ENCODE data around the gene NEUROD1.

The NEUROD1 gene

DNA sequence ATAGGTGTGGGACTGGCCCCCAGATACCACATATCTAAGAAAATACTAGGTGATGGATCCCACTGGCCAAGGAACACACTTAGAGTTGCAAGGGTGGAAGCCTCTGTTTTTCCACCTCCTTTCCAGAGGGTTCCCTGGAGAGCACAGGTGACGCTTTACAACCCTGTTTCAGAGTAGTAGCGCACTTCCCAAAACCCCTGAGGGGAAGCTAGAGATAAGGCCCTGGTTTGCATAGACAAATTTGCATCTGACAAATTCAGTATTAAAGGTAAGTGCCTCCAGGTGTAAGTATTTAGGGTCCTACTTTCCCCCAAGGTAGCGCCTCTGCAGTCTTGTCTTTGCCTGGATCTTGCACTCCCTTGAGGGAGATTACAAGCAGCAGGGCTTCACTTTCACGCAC lies 22.9 kb downstream of the NEUROD1 start:
- TF ChIP-seq EZH2phosphoT487 (IDR thresholded peaks at IDR 0.05; ENCODE audit: low read depth) = no peak
- TF ChIP-seq, protein P1, sequence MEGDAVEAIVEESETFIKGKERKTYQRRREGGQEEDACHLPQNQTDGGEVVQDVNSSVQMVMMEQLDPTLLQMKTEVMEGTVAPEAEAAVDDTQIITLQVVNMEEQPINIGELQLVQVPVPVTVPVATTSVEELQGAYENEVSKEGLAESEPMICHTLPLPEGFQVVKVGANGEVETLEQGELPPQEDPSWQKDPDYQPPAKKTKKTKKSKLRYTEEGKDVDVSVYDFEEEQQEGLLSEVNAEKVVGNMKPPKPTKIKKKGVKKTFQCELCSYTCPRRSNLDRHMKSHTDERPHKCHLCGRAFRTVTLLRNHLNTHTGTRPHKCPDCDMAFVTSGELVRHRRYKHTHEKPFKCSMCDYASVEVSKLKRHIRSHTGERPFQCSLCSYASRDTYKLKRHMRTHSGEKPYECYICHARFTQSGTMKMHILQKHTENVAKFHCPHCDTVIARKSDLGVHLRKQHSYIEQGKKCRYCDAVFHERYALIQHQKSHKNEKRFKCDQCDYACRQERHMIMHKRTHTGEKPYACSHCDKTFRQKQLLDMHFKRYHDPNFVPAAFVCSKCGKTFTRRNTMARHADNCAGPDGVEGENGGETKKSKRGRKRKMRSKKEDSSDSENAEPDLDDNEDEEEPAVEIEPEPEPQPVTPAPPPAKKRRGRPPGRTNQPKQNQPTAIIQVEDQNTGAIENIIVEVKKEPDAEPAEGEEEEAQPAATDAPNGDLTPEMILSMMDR (IDR thresholded peaks at IDR 0.05; ENCODE audit: low read depth, low read length) = no peak
- peaks cover 11% of the 10 kb centered on the region; the same call in 1 of the 2 replicates for H3K27me3 ChIP-seq (ENCODE audit: low read depth, low read length)
- no peaks in the 10 kb centered on the region for H4K20me1 ChIP-seq (ENCODE audit: insufficient read depth, low read length)
- H3K79me2 ChIP-seq (ENCODE audit: low read length) = no peaks in the 10 kb centered on the region
- H3K9ac ChIP-seq (ENCODE audit: low read length) = peak overlapping the region; percentile 65
- peak overlapping the region; percentile 80 for H3K4me3 ChIP-seq (ENCODE audit: low read length)
- peak overlapping the region; percentile 88 for H3K4me2 ChIP-seq (ENCODE audit: low read length)
- H3K27ac ChIP-seq (ENCODE audit: low read length) = no peak overlapping the region
- H3K36me3 ChIP-seq (replicated peaks; ENCODE audit: low read depth, low read length) = no peaks in the 10 kb centered on the region
- peak overlapping the region; percentile 95; the same call in 1 of the 2 replicates for H2AFZ ChIP-seq (ENCODE audit: low read depth, low read length)
- peaks cover 20% of the 10 kb centered on the region for H3K4me1 ChIP-seq (ENCODE audit: low read length)
- no peaks in the 10 kb centered on the region for H3K9me3 ChIP-seq (ENCODE audit: insufficient read depth, low read length)

DNA sequence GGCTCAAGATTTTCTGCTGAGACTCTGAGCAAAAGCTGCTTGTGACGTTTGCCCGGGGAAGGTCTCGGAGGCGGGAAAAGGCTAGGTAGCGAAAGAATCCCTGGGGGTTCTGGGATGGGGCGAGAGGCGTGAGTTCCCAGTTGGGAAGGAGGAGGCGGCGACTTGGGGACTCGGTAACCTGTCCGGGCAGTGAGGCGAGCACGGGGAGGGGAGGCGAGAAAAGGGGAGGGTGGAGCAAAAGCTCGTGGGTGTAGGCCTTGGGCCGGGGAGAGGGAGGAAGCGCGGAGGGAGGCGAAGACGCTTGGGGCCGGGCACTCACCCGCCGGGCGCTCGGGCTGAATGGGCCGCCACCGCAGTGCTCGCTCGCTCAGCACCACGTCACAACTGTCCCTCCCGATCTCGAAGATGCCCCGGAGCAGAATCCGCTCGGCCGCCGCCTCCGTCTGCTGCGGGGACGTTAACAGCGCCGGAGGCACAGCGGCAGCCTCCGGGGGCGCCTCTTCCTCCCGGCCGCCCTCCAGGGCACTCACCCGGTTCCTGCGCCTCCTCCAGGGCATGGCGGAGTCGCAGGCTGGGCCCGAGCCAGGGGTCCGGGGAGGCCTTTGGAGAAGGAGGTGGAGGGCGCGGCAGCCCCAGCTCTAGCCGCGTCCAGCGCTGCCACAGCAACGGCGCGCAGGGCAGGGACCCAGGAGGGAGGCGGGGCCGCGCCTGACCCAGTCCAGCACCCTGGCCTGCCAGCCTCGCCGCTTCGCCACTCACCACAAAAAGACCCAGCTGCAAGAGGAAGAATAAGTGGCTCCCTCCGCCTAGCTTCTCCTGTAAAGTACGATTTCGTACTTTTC lies 23.6 kb downstream of the NEUROD1 start, which contains the start of gene CERKL:
TSS of gene CERKL (minus strand) at position 656 of the 842 bp plus-strand sequence. CDS start at position 557, 99 bp downstream.
- Histone ChIP-seq H3K9ac (ENCODE audit: low read length) (peak within 1 kb of the TSS; percentile 65), H2AFZ (ENCODE audit: low read depth, low read length) (peak within 1 kb of the TSS; percentile 95)

DNA sequence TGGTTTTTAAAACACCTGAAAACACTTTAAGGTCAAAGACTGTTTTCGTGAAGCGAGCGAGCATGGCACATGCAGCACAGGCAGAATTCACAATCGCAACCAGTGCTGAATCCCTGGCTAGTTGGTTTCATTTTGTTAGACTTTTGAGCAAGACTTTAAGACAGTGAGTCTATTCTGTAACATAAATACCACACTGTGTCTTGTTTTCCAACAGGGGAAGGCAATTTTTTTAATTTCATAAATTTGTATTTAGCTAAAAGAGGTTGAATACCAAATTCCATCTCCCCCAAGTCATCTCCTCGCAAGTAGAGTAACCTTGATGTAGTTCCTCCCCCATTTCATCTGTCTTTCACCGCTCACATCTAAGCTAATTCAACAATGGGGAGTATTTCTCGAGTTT lies 24.8 kb downstream of the NEUROD1 start:
- Histone ChIP-seq H3K9ac (ENCODE audit: low read length) (no peak overlapping the region), H3K9me3 (ENCODE audit: insufficient read depth, low read length) (no peaks in the 10 kb centered on the region), H4K20me1 (ENCODE audit: insufficient read depth, low read length) (no peaks in the 10 kb centered on the region), H3K27me3 (ENCODE audit: low read depth, low read length) (peaks cover 11% of the 10 kb centered on the region; the same call in 1 of the 2 replicates), H3K79me2 (ENCODE audit: low read length) (no peaks in the 10 kb centered on the region), H2AFZ (ENCODE audit: low read depth, low read length) (no peak overlapping the region), H3K4me3 (ENCODE audit: low read length) (no peak overlapping the region), H3K4me1 (ENCODE audit: low read length) (peaks cover 20% of the 10 kb centered on the region), H3K27ac (ENCODE audit: low read length) (no peak overlapping the region), H3K36me3 (replicated peaks; ENCODE audit: low read depth, low read length) (no peaks in the 10 kb centered on the region), H3K4me2 (ENCODE audit: low read length) (no peak overlapping the region)
- TF ChIP-seq EZH2phosphoT487 (IDR thresholded peaks at IDR 0.05; ENCODE audit: low read depth) = no peak
- TF ChIP-seq, protein P1 (IDR thresholded peaks at IDR 0.05; ENCODE audit: low read depth, low read length) = no peak

More for the DNA sequence above, 23.6 kb downstream of the NEUROD1 start, which contains the start of gene CERKL:
- H4K20me1 ChIP-seq (ENCODE audit: insufficient read depth, low read length) = no peaks in the 10 kb centered on the region
- H3K4me2 ChIP-seq (ENCODE audit: low read length) = peak within 1 kb of the TSS; percentile 88
- TF ChIP-seq, protein P1 (IDR thresholded peaks at IDR 0.05; ENCODE audit: low read depth, low read length) = peak; percentile 16; the same call in 1 of the 2 replicates
- TF ChIP-seq EZH2phosphoT487 (IDR thresholded peaks at IDR 0.05; ENCODE audit: low read depth) = no peak
- H3K36me3 ChIP-seq (replicated peaks; ENCODE audit: low read depth, low read length) = no peaks in the 10 kb centered on the region
- peaks cover 11% of the 10 kb centered on the region; the same call in 1 of the 2 replicates for H3K27me3 ChIP-seq (ENCODE audit: low read depth, low read length)
- no peaks in the 10 kb centered on the region for H3K79me2 ChIP-seq (ENCODE audit: low read length)
- no peak within 1 kb of the TSS for H3K27ac ChIP-seq (ENCODE audit: low read length)
- H3K4me3 ChIP-seq (ENCODE audit: low read length) = peak within 1 kb of the TSS; percentile 80
- no peaks in the 10 kb centered on the region for H3K9me3 ChIP-seq (ENCODE audit: insufficient read depth, low read length)
- H3K4me1 ChIP-seq (ENCODE audit: low read length) = peaks cover 20% of the 10 kb centered on the region

DNA sequence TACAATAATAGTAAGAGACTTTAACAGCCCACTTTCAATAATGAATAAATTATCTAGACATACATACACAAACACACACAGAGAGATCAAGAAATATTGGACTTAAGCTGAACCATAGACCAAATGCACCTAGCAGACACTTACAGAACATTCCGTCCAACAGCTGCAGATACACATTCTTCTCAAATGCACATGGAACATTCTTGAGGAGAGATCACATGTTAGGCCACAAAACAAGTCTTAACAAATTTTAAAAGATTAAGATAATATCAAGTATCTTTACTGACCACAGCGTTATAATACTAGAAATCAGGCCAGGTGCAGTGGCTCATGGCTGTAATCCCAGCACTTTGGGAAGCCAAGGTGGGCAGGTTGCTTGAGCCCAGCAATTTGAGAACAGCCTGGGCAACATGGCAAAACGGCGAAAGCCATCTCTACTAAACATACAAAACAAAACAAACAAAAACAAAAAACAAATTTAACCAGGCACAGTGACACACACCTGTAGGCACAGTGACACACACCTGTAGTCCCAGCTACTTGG lies 30.8 kb downstream of the NEUROD1 start:
- Histone ChIP-seq H3K9me3 (ENCODE audit: insufficient read depth, low read length) (no peaks in the 10 kb centered on the region), H3K79me2 (ENCODE audit: low read length) (no peaks in the 10 kb centered on the region), H3K4me3 (ENCODE audit: low read length) (no peak overlapping the region), H3K27ac (ENCODE audit: low read length) (no peak overlapping the region), H3K36me3 (replicated peaks; ENCODE audit: low read depth, low read length) (no peaks in the 10 kb centered on the region), H4K20me1 (ENCODE audit: insufficient read depth, low read length) (no peaks in the 10 kb centered on the region), H3K9ac (ENCODE audit: low read length) (no peak overlapping the region), H3K4me1 (ENCODE audit: low read length) (peaks cover 15% of the 10 kb centered on the region), H3K4me2 (ENCODE audit: low read length) (no peak overlapping the region), H2AFZ (ENCODE audit: low read depth, low read length) (no peak overlapping the region), H3K27me3 (ENCODE audit: low read depth, low read length) (no peaks in the 10 kb centered on the region)
- TF ChIP-seq, protein P1 (IDR thresholded peaks at IDR 0.05; ENCODE audit: low read depth, low read length) = no peak
- TF ChIP-seq EZH2phosphoT487 (IDR thresholded peaks at IDR 0.05; ENCODE audit: low read depth) = no peak
